Upper lobe of left lung (tissue), 4 donors: ENCODE data around the gene GARS1.

Experiments used
- EP300 ChIP-seq, 4 donors: sonication (generic); formaldehyde crosslinking; IDR thresholded peaks; one replicate each; pipeline ENCODE4 v1.5.1; 2017; ENCODE audit warnings: antibody characterized with exemption in 4 of 4, control low read depth in 2 of 4
- POLR2A ChIP-seq, 4 donors: fragments of 450-650 bp; IDR thresholded peaks; one replicate each; pipeline ENCODE4 v1.5.1; 2016 to 2017; ENCODE audit warnings: antibody characterized with exemption in 4 of 4, mild to moderate bottlenecking in 2 of 4
- POLR2AphosphoS5 ChIP-seq, 2 donors: sonication (generic); formaldehyde crosslinking; IDR thresholded peaks; one replicate each; pipeline ENCODE4 v1.5.1; 2017; ENCODE audit warnings: antibody characterized with exemption in 2 of 2
- TF ChIP-seq, protein P1 (sequence below), 6 experiments: fragments of 450-650 bp in 4 of 6; fragments of 200-600 bp in 2 of 6; sonication (generic) in 2 of 6; IDR thresholded peaks; one replicate each; pipeline ENCODE4 v1.5.1; 2016 to 2019; ENCODE audit warnings: antibody characterized with exemption in 6 of 6

DNA sequence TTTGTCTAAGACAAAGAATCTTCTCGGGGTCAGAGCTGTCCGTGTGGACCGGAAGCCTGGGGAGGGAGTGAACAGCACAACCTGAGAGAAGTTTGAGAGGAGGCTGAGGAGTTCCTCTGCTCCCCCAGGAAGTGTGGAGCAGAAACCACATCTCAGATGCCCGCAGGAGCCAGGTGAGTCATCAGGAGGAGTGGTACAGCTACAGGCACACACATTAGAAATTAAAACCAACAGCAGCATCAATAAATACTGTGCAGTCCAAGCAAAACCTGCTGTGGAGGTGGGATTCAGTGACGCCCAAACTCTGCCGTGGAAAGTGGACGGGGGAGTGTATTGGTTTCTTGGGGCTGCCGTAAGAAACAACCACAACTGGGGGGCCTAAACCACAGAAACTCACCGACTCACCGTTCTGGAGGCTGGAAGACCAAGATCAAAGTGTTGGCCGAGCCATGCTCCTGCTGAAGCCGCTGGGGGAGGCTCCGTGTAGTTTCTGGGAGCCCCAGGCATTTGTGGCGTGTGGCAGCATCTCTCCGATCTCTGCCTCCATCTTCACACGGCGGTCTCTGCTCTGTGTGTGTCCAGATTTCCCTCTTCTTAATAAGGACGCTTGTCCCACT is 31.2 kb upstream of the GARS1 start:
- TF ChIP-seq POLR2A (IDR thresholded peaks at IDR 0.05) (no peak), EP300 (IDR thresholded peaks at IDR 0.05) (no peak), POLR2AphosphoS5 (IDR thresholded peaks at IDR 0.05) (no peak)
- TF ChIP-seq, protein P1, sequence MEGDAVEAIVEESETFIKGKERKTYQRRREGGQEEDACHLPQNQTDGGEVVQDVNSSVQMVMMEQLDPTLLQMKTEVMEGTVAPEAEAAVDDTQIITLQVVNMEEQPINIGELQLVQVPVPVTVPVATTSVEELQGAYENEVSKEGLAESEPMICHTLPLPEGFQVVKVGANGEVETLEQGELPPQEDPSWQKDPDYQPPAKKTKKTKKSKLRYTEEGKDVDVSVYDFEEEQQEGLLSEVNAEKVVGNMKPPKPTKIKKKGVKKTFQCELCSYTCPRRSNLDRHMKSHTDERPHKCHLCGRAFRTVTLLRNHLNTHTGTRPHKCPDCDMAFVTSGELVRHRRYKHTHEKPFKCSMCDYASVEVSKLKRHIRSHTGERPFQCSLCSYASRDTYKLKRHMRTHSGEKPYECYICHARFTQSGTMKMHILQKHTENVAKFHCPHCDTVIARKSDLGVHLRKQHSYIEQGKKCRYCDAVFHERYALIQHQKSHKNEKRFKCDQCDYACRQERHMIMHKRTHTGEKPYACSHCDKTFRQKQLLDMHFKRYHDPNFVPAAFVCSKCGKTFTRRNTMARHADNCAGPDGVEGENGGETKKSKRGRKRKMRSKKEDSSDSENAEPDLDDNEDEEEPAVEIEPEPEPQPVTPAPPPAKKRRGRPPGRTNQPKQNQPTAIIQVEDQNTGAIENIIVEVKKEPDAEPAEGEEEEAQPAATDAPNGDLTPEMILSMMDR (IDR thresholded peaks at IDR 0.05) = no peak
